ENCODE data around the gene TAF4B. TPM values are rescaled to one million over a fixed set of nuclear protein-coding genes. Genes with fewer than 3 reads are reported as not detected.
A peak's percentile ranks its signal among the peaks of the same experiment; 100 is the strongest.

Gene TAF4B
- total and polyA plus RNA-seq, 7 donors, result 0.46 to 10.9 (median 6.4) TPM

DNA sequence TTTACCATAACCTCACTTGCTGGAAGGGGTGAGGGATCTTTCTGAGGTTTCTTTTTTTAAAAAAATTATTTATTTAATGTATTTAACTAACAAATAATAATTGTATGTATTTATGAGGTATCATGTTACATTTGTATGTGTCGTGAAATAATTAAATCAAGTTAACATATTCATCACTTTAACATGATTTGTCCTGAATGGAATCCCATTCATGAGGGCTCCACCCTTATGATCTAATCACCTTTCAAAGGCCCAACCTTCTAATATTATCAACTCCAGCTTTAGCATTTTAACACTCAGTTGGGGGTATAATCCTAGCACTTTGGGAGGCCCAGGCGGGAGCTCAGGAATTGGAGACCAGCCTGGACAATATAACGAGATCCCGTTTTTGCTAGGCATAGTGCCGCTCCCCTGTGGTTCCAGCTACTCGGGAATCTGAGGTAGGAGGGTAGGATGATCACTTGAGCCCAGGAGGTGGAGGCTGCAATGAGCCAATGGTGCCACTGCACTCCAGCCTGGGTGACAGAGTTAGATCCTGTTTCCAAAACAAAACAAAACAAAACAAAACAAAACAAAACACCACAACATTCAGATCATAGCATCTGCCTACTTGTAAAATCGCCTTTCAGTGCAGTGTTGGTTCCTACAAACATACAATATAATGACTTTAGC is 1.1 kb upstream of the TAF4B start:
- H3K4me3 ChIP-seq, result no peak overlapping the region
- TF ChIP-seq CTCF (IDR thresholded peaks at IDR 0.05) (no peak), EP300 (IDR thresholded peaks at IDR 0.05) (no peak), POLR2A (IDR thresholded peaks at IDR 0.05) (no peak), POLR2AphosphoS5 (IDR thresholded peaks at IDR 0.05) (no peak)
- intact Hi-C loops (cut with DNase I), result loop anchor here (2.0 kb wide), 1 partner anchor 134 kb away; the partner anchor contains the start of gene SS18
- DNase-seq, result no peak
- WGBS, 2 donors, result 79 to 87% methylated on average over 7 of the region's 7 CpGs
- no peaks in the 10 kb centered on the region for H3K9me3 ChIP-seq
- H3K27ac ChIP-seq, result peak overlapping the region in 1 of 4 donors; percentile 84
- no peaks in the 10 kb centered on the region for H3K36me3 ChIP-seq
- H3K27me3 ChIP-seq, result no peaks in the 10 kb centered on the region
- peaks cover 0 to 28% (median 18%) of the 10 kb centered on the region in 4 donors for H3K4me1 ChIP-seq

- H3K9me3 ChIP-seq, result no peaks in the 10 kb centered on the region
- H3K4me3 ChIP-seq, result peak overlapping the region; percentile 71 to 99 (median 88)
- intact Hi-C loops (cut with DNase I), result loop anchor here (2.0 kb wide), 1 partner anchor 135 kb away; the partner anchor contains the start of gene SS18
- H3K27me3 ChIP-seq, result no peaks in the 10 kb centered on the region
- peaks cover 0 to 28% (median 18%) of the 10 kb centered on the region in 4 donors for H3K4me1 ChIP-seq
- H3K27ac ChIP-seq, result peak overlapping the region; percentile 77 to 86 (median 83)
- TF ChIP-seq POLR2AphosphoS5 (IDR thresholded peaks at IDR 0.05) (no peak), EP300 (IDR thresholded peaks at IDR 0.05) (no peak), POLR2A (IDR thresholded peaks at IDR 0.05) (no peak), CTCF (IDR thresholded peaks at IDR 0.05) (no peak)
- no peaks in the 10 kb centered on the region for H3K36me3 ChIP-seq
- DNase-seq, result no peak
- 2 to 10% methylated on average over 8 of the region's 8 CpGs for WGBS, 2 donors
Measured at GRCh38 chr18:26225915-26226228, 373 bp upstream of the TAF4B start.

DNA sequence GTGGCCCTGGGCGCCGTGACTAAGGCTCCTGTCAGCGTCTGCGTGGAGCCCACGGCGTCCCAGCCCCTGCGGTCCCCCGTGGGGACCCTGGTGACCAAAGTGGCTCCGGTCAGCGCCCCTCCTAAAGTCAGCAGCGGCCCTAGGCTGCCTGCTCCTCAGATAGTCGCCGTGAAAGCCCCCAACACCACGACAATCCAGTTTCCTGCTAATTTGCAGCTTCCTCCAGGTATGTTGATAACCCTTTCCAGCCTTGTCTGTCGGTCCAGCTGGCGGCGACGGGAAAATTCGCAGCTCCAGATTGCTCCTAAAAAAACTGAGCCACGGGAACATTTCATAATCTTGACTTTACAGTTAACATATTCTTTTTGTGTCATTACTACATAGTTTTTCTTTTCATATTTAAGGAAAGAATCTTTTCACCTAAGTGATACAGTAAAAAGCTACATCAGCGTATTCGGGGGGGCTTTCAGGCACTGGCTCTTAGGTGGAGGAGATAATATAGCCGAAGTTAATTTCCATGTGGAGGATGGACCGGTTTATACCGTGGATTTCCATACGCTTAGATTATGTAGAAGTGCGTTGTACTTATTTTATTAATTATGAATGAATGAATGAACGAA is 916 bp downstream of the TAF4B start:
- Histone ChIP-seq H3K36me3 (no peaks in the 10 kb centered on the region), H3K27me3 (no peaks in the 10 kb centered on the region), H3K9me3 (no peaks in the 10 kb centered on the region), H3K27ac (peak overlapping the region; percentile 77 to 86 (median 83)), H3K4me1 (peaks cover 0 to 28% (median 18%) of the 10 kb centered on the region in 4 donors), H3K4me3 (peak overlapping the region; percentile 71 to 99 (median 88))
- TF ChIP-seq CTCF (IDR thresholded peaks at IDR 0.05), result no peak
- TF ChIP-seq EP300 (IDR thresholded peaks at IDR 0.05), result no peak
- TF ChIP-seq POLR2A (IDR thresholded peaks at IDR 0.05), result no peak
- no peak for TF ChIP-seq POLR2AphosphoS5 (IDR thresholded peaks at IDR 0.05)
- intact Hi-C loops (cut with DNase I), result no loop called here
- WGBS, 2 donors, result 8 to 15% methylated on average over 28 of the region's 28 CpGs
- DNase-seq, result peak; percentile 62

DNA sequence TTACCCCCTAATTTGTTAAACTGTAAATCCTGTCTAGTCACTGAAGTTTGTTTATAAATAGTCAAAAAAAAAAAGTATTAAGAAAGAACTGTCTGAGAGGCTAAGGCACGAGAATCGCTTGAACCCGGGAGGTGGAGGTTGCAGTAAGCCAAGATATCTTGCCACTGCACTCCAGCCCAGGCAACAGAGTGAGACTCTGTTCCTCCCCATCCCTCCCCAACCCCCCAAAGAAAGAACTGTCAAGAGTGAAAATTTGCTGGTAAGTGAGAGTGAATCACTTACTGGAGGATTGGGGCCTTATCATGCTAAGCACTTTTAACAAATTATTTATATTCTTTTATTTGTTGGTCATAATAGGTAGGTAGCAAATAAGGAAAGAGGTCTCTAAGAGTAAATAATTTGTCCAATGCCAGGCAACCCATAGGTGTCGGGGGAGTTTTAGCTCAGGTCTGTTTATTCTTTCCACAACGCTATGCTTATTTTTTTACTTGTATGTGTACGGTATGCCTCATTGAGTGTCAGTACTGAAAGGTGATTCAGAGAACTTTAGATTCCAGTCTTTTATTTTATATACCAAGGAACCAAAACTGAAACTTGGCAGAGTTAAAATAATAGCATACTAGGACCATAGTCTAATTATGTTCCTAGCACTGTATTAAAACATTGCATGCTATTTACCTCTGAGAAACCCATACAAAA is 2.5 kb downstream of the TAF4B start:
- TF ChIP-seq EP300 (IDR thresholded peaks at IDR 0.05) (no peak), POLR2A (IDR thresholded peaks at IDR 0.05) (no peak)
- intact Hi-C loops (cut with DNase I), result no loop called here
- H3K4me1 ChIP-seq, result peaks cover 0 to 28% (median 18%) of the 10 kb centered on the region in 4 donors
- no peaks in the 10 kb centered on the region for H3K9me3 ChIP-seq
- DNase-seq, result no peak
- no peaks in the 10 kb centered on the region for H3K36me3 ChIP-seq
- 69 to 79% methylated on average over 6 of the region's 6 CpGs for WGBS, 2 donors
- no peak overlapping the region for H3K4me3 ChIP-seq
- H3K27ac ChIP-seq, result no peak overlapping the region
- H3K27me3 ChIP-seq, result no peaks in the 10 kb centered on the region

GRCh38 chr18:26230497-26230896 is 4.3 kb downstream of the TAF4B start:
- intact Hi-C loops (cut with DNase I), result no loop called here
- no peak for DNase-seq
- Histone ChIP-seq H3K4me1 (peaks cover 0 to 27% (median 17%) of the 10 kb centered on the region in 4 donors), H3K9me3 (no peaks in the 10 kb centered on the region), H3K27ac (no peak overlapping the region), H3K36me3 (no peaks in the 10 kb centered on the region), H3K27me3 (no peaks in the 10 kb centered on the region), H3K4me3 (no peak overlapping the region)
- 96 to 97% methylated on average over 8 of the region's 8 CpGs for WGBS, 2 donors
- TF ChIP-seq POLR2AphosphoS5 (IDR thresholded peaks at IDR 0.05) (no peak), POLR2A (IDR thresholded peaks at IDR 0.05) (no peak), EP300 (IDR thresholded peaks at IDR 0.05) (no peak), CTCF (IDR thresholded peaks at IDR 0.05) (no peak)

All from sigmoid colon (tissue), 7 donors.